HL-60 (cell line): ENCODE measurements around the gene STN1.

Experiments
- DNase-seq, 2 experiments: peaks; one replicate each; pipeline ENCODE4 v3.0.0-alpha.2; 2010 to 2020; ENCODE audit warnings: low read depth in 1 of 2, low spot score in 1 of 2
- H3K27ac ChIP-seq: fragments of 250-450 bp; sonication (Bioruptor Pico); replicated peaks from 2 replicates; pipeline ENCODE4 v1.5.1; 2020; ENCODE audit warnings: mild to moderate bottlenecking, moderate library complexity
- H3K27me3 ChIP-seq: fragments of 250-450 bp; sonication (Bioruptor Pico); 2 replicates; pipeline ENCODE4 v1.5.1; 2021; ENCODE audit warnings: mild to moderate bottlenecking, moderate library complexity; ENCODE audit not compliant: insufficient read depth, poor library complexity, severe bottlenecking
- H3K4me3 ChIP-seq: replicated peaks from 2 replicates; pipeline ENCODE4 v1.5.1; 2011; ENCODE audit warnings: mild to moderate bottlenecking, control low read depth, low read length; ENCODE audit not compliant: insufficient read depth
- GABPA ChIP-seq: IDR thresholded peaks from 2 replicates; pipeline ENCODE4 v1.6.1; 2012; ENCODE audit warnings: low read depth
- POLR2AphosphoS5 ChIP-seq: IDR thresholded peaks from 2 replicates; pipeline ENCODE4 v1.6.1; 2012; ENCODE audit warnings: low read depth
- SPI1 ChIP-seq: IDR thresholded peaks from 2 replicates; pipeline ENCODE4 v1.6.1; 2012; ENCODE audit warnings: low read depth, mild to moderate bottlenecking, borderline replicate concordance
- TF ChIP-seq, protein P1 (sequence below): IDR thresholded peaks from 2 replicates; pipeline ENCODE4 v1.6.1; 2012; ENCODE audit warnings: low read depth; ENCODE audit not compliant: insufficient replicate concordance
- TF ChIP-seq, protein P2 (sequence below): IDR thresholded peaks from one replicate; pipeline ENCODE4 v1.5.1; 2011; ENCODE audit warnings: low read length, control low read depth, inconsistent platforms; ENCODE audit not compliant: insufficient read depth

Gene STN1

DNA sequence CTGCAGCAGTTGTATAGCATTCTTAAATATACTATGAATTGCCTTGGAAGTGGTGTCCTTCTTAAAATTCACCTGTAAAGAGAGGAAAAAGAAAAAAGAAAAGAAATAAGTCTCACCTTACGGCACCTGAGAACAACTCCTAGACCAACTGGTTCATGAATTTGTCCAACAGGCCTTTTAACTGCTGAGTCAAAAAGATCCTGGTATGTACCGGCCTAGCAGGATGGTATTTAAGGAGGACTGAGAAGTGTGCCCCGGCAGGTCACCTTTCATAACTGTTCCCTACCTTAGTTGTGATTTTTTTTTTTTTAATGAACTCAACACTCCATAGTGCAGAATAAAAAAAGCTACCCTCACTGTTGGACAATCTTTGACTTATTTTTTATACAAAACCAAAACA is 25.8 kb downstream of the STN1 start:
- no peak for TF ChIP-seq SPI1
- TF ChIP-seq, protein P1, sequence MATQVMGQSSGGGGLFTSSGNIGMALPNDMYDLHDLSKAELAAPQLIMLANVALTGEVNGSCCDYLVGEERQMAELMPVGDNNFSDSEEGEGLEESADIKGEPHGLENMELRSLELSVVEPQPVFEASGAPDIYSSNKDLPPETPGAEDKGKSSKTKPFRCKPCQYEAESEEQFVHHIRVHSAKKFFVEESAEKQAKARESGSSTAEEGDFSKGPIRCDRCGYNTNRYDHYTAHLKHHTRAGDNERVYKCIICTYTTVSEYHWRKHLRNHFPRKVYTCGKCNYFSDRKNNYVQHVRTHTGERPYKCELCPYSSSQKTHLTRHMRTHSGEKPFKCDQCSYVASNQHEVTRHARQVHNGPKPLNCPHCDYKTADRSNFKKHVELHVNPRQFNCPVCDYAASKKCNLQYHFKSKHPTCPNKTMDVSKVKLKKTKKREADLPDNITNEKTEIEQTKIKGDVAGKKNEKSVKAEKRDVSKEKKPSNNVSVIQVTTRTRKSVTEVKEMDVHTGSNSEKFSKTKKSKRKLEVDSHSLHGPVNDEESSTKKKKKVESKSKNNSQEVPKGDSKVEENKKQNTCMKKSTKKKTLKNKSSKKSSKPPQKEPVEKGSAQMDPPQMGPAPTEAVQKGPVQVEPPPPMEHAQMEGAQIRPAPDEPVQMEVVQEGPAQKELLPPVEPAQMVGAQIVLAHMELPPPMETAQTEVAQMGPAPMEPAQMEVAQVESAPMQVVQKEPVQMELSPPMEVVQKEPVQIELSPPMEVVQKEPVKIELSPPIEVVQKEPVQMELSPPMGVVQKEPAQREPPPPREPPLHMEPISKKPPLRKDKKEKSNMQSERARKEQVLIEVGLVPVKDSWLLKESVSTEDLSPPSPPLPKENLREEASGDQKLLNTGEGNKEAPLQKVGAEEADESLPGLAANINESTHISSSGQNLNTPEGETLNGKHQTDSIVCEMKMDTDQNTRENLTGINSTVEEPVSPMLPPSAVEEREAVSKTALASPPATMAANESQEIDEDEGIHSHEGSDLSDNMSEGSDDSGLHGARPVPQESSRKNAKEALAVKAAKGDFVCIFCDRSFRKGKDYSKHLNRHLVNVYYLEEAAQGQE = no peak
- TF ChIP-seq, protein P2, sequence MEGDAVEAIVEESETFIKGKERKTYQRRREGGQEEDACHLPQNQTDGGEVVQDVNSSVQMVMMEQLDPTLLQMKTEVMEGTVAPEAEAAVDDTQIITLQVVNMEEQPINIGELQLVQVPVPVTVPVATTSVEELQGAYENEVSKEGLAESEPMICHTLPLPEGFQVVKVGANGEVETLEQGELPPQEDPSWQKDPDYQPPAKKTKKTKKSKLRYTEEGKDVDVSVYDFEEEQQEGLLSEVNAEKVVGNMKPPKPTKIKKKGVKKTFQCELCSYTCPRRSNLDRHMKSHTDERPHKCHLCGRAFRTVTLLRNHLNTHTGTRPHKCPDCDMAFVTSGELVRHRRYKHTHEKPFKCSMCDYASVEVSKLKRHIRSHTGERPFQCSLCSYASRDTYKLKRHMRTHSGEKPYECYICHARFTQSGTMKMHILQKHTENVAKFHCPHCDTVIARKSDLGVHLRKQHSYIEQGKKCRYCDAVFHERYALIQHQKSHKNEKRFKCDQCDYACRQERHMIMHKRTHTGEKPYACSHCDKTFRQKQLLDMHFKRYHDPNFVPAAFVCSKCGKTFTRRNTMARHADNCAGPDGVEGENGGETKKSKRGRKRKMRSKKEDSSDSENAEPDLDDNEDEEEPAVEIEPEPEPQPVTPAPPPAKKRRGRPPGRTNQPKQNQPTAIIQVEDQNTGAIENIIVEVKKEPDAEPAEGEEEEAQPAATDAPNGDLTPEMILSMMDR = no peak
- TF ChIP-seq POLR2AphosphoS5 = no peak
- TF ChIP-seq GABPA = no peak
- DNase-seq = no peak
- H3K4me3 ChIP-seq = no peak overlapping the region
- H3K27me3 ChIP-seq = no peaks in the 10 kb centered on the region
- H3K27ac ChIP-seq = no peak overlapping the region

DNA sequence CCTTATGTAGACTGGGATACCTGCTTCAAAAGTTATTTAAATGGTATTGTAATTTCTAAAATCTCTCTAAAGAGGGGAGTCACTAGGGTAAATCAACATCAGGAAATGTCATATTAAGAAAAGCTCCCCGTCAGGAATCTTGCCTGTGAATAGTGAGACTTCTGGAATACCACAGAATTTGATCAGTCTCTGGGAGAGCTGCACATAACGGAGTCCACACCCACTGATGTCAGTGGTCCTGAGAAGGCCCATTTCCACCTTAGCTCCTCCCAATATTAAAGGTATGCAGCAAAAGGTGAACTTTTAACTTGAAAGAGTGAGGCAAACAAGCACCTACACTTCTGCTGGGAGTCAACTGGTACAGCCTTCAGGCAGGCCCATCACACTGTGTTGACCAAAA is 27.3 kb downstream of the STN1 start:
- no peak overlapping the region for H3K4me3 ChIP-seq
- DNase-seq = no peak
- TF ChIP-seq, protein P1 = no peak
- TF ChIP-seq POLR2AphosphoS5 = no peak
- no peak for TF ChIP-seq SPI1
- TF ChIP-seq, protein P2 = no peak
- TF ChIP-seq GABPA = no peak
- no peaks in the 10 kb centered on the region for H3K27me3 ChIP-seq
- H3K27ac ChIP-seq = no peak overlapping the region

DNA sequence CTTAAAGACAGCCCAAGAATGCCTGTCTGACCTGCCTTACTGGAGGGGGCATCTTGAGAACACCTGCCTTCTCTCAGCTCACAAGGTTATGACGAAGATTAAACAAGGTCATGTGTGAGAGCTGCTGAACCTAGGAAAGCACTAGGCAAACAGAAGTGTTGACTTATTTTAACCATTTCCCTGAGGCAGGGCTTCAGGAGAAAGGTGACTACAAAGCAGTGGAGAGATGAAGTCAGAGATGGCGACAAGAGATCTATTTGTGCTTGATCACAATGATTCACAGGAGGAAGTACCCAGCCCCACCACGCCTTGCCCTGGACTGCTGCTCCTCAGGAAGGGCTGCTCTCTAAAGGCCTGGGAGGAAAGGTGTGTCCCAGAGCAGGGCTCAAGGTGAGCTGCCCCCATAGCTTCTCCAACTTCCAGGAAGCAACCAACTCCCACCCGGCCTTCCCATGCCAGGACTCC is 27.8 kb downstream of the STN1 start:
- peak in 1 of 2 experiments; percentile 25 for DNase-seq
- TF ChIP-seq, protein P2 = no peak
- H3K27ac ChIP-seq = no peak overlapping the region

DNA sequence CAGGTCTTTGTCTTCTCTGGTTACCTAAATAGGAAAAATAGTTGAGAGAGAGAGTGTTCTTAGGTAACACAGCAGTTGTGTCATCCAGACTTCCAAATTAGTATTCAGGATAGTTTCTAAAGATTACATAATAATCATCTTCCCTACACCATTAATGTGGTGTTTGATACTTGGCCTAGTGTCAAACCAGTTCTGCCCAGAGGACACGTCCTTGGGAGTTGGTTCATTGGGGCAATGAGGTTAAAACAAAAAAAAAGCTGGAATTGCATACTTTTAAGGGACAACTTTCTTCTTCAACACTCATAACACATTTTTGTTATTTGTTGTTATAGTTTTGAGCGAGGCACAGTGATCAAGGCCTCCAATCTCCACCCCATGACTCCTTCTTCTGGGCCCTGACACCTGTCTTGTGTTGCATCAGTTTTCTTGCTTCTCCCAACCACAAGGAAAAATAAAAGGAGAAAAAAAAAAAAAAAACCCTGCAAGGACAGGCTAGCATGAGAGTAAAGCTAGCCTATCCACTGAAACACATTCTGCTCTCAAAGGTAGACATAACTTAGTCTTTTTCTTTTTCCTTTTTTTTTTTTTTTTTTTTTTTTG is 28.8 kb downstream of the STN1 start:
- TF ChIP-seq SPI1 (no peak), GABPA (no peak), POLR2AphosphoS5 (no peak)
- TF ChIP-seq, protein P1 = no peak
- TF ChIP-seq, protein P2 = no peak
- H3K4me3 ChIP-seq = no peak overlapping the region
- no peaks in the 10 kb centered on the region for H3K27me3 ChIP-seq
- DNase-seq = no peak
- H3K27ac ChIP-seq = no peak overlapping the region

More for the DNA sequence above, 27.8 kb downstream of the STN1 start:
- no peak overlapping the region for H3K4me3 ChIP-seq
- H3K27me3 ChIP-seq = no peaks in the 10 kb centered on the region
